Nephron (organoid): Measurements from ENCODE around the gene PPP1R12B.
"Not testable (repeated sequence)": the region's sequence is repeated elsewhere in the genome, so short reads cannot be mapped to it uniquely, and the experiment has no call there.

Experiments used
- H3K27ac Mint-ChIP-seq, 3 experiments: 2 replicates each; pipeline ENCODE4 v1.8.0; 2020; ENCODE audit warnings: mixed read lengths in 3 of 3, mild to moderate bottlenecking in 2 of 3, moderate library complexity in 1 of 3
- H3K27me3 Mint-ChIP-seq: 2 replicates; pipeline ENCODE4 v1.8.0; 2021; ENCODE audit warnings: low read depth, mild to moderate bottlenecking, moderate library complexity, mixed read lengths
- H3K36me3 Mint-ChIP-seq: 2 replicates; pipeline ENCODE4 v1.8.0; 2020; ENCODE audit warnings: low read depth, mixed read lengths
- H3K4me1 Mint-ChIP-seq: 2 replicates; pipeline ENCODE4 v1.8.0; 2020; ENCODE audit warnings: mixed read lengths
- H3K4me3 Mint-ChIP-seq, 3 experiments: 2 replicates each; pipeline ENCODE4 v1.8.0; 2020; ENCODE audit warnings: mild to moderate bottlenecking in 3 of 3, mixed read lengths in 3 of 3, moderate library complexity in 2 of 3
- H3K9me3 Mint-ChIP-seq: 2 replicates; pipeline ENCODE4 v1.8.0; 2020; ENCODE audit warnings: mixed read lengths
- TF ChIP-seq, protein P1 (sequence below), 3 experiments: fragments of 200-600 bp; sonication (generic); IDR thresholded peaks; one replicate each; pipeline ENCODE4 v1.5.0; 2021; ENCODE audit warnings: antibody characterized with exemption in 3 of 3; ENCODE audit not compliant: unreplicated experiment in 3 of 3

PPP1R12B gene

DNA sequence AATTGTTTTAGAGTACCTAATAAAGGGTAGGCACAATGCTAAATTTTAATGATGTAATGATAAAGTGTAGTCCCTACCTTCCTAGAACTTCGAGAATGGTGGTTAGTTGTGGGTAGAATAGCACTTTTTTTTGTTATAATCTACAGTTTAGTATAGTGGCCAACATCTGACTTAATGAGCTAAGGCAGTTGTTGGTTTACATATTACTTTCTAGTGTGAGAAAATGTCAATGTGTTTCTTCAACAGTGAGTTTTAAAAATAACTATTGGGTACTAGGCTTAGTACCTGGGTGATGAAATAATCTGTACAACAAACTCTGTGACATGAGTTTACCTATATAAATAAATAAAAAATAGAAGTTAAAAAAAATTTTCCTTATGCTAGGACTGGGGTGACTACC, 120.6 kb downstream of the PPP1R12B start:
- not testable (repeated sequence) for H3K9me3 Mint-ChIP-seq, H3K27ac Mint-ChIP-seq, H3K27me3 Mint-ChIP-seq, H3K4me3 Mint-ChIP-seq, H3K36me3 Mint-ChIP-seq
- H3K4me1 Mint-ChIP-seq, result peaks cover 44% of the 10 kb centered on the region

DNA sequence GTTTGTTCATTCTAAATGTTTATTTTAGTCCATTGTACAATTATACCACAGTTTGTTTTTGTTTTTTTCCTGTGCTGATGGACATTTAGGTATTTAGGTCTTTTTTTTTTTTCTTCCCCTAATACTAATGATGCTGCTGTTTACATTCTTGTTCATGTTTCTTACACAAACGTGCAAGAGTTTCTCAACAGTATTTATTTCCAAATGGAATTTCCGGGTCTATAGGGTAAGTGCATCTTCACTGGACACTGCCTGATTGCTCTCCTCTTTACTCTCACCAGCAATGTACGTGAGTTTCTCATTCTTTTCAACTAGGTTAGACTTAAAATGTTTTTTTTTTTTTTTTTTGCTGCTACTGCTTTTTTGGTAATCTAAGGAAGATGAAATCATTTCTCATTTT, 122.7 kb downstream of the PPP1R12B start:
- TF ChIP-seq, protein P1, sequence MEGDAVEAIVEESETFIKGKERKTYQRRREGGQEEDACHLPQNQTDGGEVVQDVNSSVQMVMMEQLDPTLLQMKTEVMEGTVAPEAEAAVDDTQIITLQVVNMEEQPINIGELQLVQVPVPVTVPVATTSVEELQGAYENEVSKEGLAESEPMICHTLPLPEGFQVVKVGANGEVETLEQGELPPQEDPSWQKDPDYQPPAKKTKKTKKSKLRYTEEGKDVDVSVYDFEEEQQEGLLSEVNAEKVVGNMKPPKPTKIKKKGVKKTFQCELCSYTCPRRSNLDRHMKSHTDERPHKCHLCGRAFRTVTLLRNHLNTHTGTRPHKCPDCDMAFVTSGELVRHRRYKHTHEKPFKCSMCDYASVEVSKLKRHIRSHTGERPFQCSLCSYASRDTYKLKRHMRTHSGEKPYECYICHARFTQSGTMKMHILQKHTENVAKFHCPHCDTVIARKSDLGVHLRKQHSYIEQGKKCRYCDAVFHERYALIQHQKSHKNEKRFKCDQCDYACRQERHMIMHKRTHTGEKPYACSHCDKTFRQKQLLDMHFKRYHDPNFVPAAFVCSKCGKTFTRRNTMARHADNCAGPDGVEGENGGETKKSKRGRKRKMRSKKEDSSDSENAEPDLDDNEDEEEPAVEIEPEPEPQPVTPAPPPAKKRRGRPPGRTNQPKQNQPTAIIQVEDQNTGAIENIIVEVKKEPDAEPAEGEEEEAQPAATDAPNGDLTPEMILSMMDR (IDR thresholded peaks at IDR 0.05; ENCODE audit: unreplicated experiment in 3 of 3), result no peak
- no peaks in the 10 kb centered on the region for H3K27me3 Mint-ChIP-seq
- H3K4me3 Mint-ChIP-seq, result no peak overlapping the region
- peaks cover 30% of the 10 kb centered on the region for H3K4me1 Mint-ChIP-seq
- H3K27ac Mint-ChIP-seq, result no peak overlapping the region
- no peaks in the 10 kb centered on the region for H3K36me3 Mint-ChIP-seq
- H3K9me3 Mint-ChIP-seq, result no peaks in the 10 kb centered on the region

GRCh38 chr1:202472347-202473124, 124.0 kb downstream of the PPP1R12B start:
- H3K4me3 Mint-ChIP-seq, H3K27me3 Mint-ChIP-seq, H3K9me3 Mint-ChIP-seq, H3K36me3 Mint-ChIP-seq: not testable (repeated sequence)
- H3K27ac Mint-ChIP-seq, result peak overlapping the region; percentile 64 to 89 (median 79)
- H3K4me1 Mint-ChIP-seq, result peaks cover 26% of the 10 kb centered on the region

- not testable (repeated sequence) for H3K9me3 Mint-ChIP-seq, H3K27me3 Mint-ChIP-seq, H3K4me3 Mint-ChIP-seq, H3K36me3 Mint-ChIP-seq
- H3K4me1 Mint-ChIP-seq, result peaks cover 26% of the 10 kb centered on the region
- H3K27ac Mint-ChIP-seq, result peak overlapping the region; percentile 64 to 89 (median 79)
Observed at GRCh38 chr1:202473266-202474045, 125.0 kb downstream of the PPP1R12B start.

DNA sequence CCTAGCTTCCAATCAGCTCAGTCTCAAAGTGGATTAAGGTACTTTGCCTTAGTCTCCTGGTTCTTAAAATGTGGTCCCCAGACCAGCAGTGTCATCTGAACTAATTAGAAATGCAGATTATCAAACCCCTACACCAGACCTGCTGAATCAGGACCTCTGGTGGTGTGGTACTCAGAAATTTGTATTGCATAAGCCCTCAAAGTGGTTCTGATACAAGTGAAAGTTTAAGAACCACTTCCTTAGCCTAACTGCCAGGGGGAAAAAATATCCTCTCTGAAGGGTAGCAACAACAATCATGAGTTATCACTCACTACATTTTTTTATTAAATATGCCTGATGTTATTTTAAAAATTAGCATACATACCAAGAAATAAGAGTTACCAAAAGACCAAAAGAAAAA, 131.2 kb downstream of the PPP1R12B start:
- H3K4me3 Mint-ChIP-seq, H3K4me1 Mint-ChIP-seq, H3K27ac Mint-ChIP-seq, H3K27me3 Mint-ChIP-seq: not testable (repeated sequence)
- Mint-ChIP-seq H3K36me3 (peaks cover 21% of the 10 kb centered on the region), H3K9me3 (peaks cover 12% of the 10 kb centered on the region)

- not testable (repeated sequence) for H3K4me3 Mint-ChIP-seq, H3K4me1 Mint-ChIP-seq, H3K27ac Mint-ChIP-seq, H3K27me3 Mint-ChIP-seq
- peaks cover 16% of the 10 kb centered on the region for H3K9me3 Mint-ChIP-seq
- peaks cover 21% of the 10 kb centered on the region for H3K36me3 Mint-ChIP-seq
Observed at GRCh38 chr1:202480640-202481039, 132.1 kb downstream of the PPP1R12B start.

DNA sequence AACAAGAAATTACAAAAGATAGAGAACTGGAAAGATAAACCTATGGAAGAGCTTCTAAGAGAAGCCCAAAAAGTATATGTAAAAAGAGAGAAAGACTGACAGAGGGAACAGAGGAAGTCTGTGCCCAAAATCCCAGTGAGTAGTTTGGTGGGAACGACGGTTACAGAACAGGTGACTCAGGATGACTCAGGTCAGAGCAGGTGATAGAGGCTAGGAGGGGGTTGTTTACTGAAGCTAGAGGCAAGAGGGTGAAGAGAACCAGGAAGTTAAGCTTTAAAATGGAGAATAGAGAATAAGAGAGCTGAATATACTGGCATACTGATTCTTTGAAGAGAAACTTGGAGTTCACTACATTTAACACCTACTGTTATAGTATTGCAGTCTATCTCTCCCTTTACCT, 134.9 kb downstream of the PPP1R12B start:
- H3K4me3 Mint-ChIP-seq, H3K4me1 Mint-ChIP-seq, H3K27ac Mint-ChIP-seq, H3K27me3 Mint-ChIP-seq: not testable (repeated sequence)
- peaks cover 22% of the 10 kb centered on the region for H3K36me3 Mint-ChIP-seq
- peaks cover 16% of the 10 kb centered on the region for H3K9me3 Mint-ChIP-seq

DNA sequence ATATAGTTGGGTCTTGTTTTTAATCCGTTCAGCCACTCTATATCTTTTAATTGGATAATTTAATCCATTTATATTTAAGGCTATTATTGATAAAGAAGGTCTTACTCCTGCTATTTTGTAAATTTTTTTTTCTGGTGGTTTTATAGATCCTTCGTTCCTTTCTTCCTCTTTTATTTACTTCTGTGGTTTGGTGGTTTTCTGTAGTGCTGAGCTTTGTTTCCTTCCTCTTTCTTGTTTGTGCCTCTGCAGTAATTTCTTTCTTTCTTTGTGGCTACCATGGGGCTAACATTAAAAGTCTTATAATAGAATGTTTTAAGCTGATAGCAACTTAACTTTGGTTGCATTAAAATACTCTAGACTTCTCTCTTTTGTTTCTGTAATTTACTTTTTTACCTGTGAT, 135.5 kb downstream of the PPP1R12B start:
- Mint-ChIP-seq H3K9me3 (peaks cover 16% of the 10 kb centered on the region), H3K36me3 (peaks cover 29% of the 10 kb centered on the region)
- H3K4me1 Mint-ChIP-seq, H3K27me3 Mint-ChIP-seq, H3K4me3 Mint-ChIP-seq, H3K27ac Mint-ChIP-seq: not testable (repeated sequence)

DNA sequence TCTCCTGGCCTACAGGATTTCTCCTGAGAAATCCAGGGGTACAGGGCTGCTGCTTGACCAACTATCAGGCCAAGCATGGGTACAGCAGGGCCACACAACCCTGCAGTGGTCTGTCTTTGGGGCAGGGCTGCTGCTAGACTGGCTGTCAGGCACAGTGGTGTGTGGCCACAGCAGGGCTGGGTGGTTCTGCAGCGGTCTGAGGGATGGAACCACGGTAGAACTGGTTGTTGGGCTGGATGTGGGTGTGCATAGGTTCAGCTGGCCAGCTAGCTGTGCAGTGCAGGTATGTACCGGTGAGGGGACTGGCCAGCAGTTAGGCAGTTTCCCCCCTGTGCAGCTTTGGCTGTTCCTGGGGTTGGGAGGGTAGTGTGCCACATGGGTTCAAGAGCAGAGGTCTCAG, 136.3 kb downstream of the PPP1R12B start:
- Mint-ChIP-seq H3K9me3 (peaks cover 16% of the 10 kb centered on the region), H3K36me3 (peaks cover 36% of the 10 kb centered on the region)
- not testable (repeated sequence) for H3K4me3 Mint-ChIP-seq, H3K27ac Mint-ChIP-seq, H3K27me3 Mint-ChIP-seq, H3K4me1 Mint-ChIP-seq

GRCh38 chr1:202488178-202488649, 139.7 kb downstream of the PPP1R12B start:
- not testable (repeated sequence) for H3K4me1 Mint-ChIP-seq, H3K4me3 Mint-ChIP-seq, H3K27ac Mint-ChIP-seq, H3K27me3 Mint-ChIP-seq
- peaks cover 44% of the 10 kb centered on the region for H3K36me3 Mint-ChIP-seq
- H3K9me3 Mint-ChIP-seq, result peaks cover 15% of the 10 kb centered on the region

GRCh38 chr1:202489101-202489500, 140.6 kb downstream of the PPP1R12B start:
- H3K4me3 Mint-ChIP-seq, H3K4me1 Mint-ChIP-seq, H3K27me3 Mint-ChIP-seq, H3K27ac Mint-ChIP-seq, H3K9me3 Mint-ChIP-seq: not testable (repeated sequence)
- H3K36me3 Mint-ChIP-seq, result peaks cover 35% of the 10 kb centered on the region

GRCh38 chr1:202493112-202493511, 144.6 kb downstream of the PPP1R12B start:
- peaks cover 47% of the 10 kb centered on the region for H3K36me3 Mint-ChIP-seq
- not testable (repeated sequence) for H3K9me3 Mint-ChIP-seq, H3K27ac Mint-ChIP-seq, H3K4me3 Mint-ChIP-seq, H3K27me3 Mint-ChIP-seq, H3K4me1 Mint-ChIP-seq
